SIG-M5 (cell line): ENCODE results near the gene ENTHD1.

ENCODE experiments used
- DNase-seq: peaks from one replicate; lab custom pipeline; 2025; lab: John Stamatoyannopoulos, UW

The ENTHD1 gene

GRCh38 chr22:39893526-39893925, at the start of gene ENTHD1:
TSS of gene ENTHD1 (minus strand) at chr22:39893760. CDS start at chr22:39887748, 6,012 bp downstream.
- DNase-seq: no peak

- no peak for DNase-seq
These were observed 49.8 kb upstream of the ENTHD1 start for GRCh38 chr22:39943337-39943736.

- peak; percentile 64 for DNase-seq
These were observed 49.1 kb upstream of the ENTHD1 start for GRCh38 chr22:39942439-39943230.

- no peak for DNase-seq
These were observed 48.0 kb upstream of the ENTHD1 start for GRCh38 chr22:39941601-39942000.

- no peak for DNase-seq
These were observed 47.3 kb upstream of the ENTHD1 start for GRCh38 chr22:39940757-39941305.

GRCh38 chr22:39939830-39940229, 46.3 kb upstream of the ENTHD1 start:
- DNase-seq: no peak

- no peak for DNase-seq
These were observed 45.0 kb upstream of the ENTHD1 start for GRCh38 chr22:39938509-39939111.

- DNase-seq: no peak
These were observed 44.3 kb upstream of the ENTHD1 start for GRCh38 chr22:39937906-39938305.

GRCh38 chr22:39936523-39937145, 43.1 kb upstream of the ENTHD1 start:
- DNase-seq: no peak

GRCh38 chr22:39935612-39936011, 42.1 kb upstream of the ENTHD1 start:
- DNase-seq: no peak

GRCh38 chr22:39935116-39935515, 41.6 kb upstream of the ENTHD1 start:
- no peak for DNase-seq

GRCh38 chr22:39933741-39934140, 40.2 kb upstream of the ENTHD1 start:
- no peak for DNase-seq

GRCh38 chr22:39932918-39933649, 39.5 kb upstream of the ENTHD1 start:
- DNase-seq: no peak

- no peak for DNase-seq
These were observed 38.6 kb upstream of the ENTHD1 start for GRCh38 chr22:39932166-39932565.

- DNase-seq: no peak
These were observed 37.7 kb upstream of the ENTHD1 start for GRCh38 chr22:39931251-39931650.

- no peak for DNase-seq
These were observed 35.3 kb upstream of the ENTHD1 start for GRCh38 chr22:39928536-39929520.

- DNase-seq: no peak
These were observed 34.0 kb upstream of the ENTHD1 start for GRCh38 chr22:39927544-39927943.

- no peak for DNase-seq
These were observed 33.2 kb upstream of the ENTHD1 start for GRCh38 chr22:39926753-39927152.

- no peak for DNase-seq
These were observed 32.5 kb upstream of the ENTHD1 start for GRCh38 chr22:39925909-39926679.

- no peak for DNase-seq
These were observed 31.7 kb upstream of the ENTHD1 start for GRCh38 chr22:39925273-39925672.
